T-helper 22 cell (primary cell): ENCODE measurements around the gene CACNA2D3.
"Not testable (repeated sequence)": the region's sequence is repeated elsewhere in the genome, so short reads cannot be mapped to it uniquely, and the experiment has no call there.

Experiments used
- DNase-seq: peaks from one replicate; pipeline ENCODE4 v3.0.0-alpha.2; 2020; ENCODE audit warnings: low read depth

Gene CACNA2D3

DNA sequence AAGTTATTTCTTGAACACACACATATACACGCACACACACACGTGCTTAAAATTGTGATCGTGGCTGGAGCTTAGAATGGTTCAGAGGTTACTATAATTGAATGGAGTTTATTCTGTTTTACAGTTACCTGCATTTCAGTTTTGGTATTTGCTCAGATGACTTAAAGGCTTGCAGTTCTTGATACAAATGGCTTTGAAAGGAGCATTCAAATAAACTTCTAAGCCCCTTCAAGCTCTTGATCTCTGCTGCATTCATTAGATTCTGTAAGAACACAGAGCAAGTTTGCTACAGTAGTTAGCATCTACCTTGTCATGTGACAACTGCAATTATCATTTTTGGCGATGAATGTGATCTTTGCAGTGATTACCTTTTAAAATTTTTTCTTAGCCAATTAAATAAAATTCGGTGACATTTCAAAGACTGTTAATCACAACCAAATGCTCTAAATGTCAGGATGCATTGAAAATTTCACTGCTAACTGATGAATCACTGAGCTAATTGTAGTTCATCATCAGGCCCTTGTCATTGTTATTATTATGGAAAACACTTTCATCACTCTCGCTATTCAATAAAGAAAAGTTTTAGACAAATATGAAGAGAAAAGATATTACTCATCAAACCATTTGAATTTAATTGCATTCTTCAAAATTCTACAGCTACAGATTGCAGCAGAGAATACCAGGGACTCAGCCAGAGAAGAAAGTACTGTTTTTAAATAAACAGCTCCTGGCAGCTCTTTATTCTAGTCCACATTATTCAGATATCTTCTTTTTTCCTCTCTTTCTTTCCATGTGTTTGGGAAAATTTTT, 509.4 kb downstream of the CACNA2D3 start:
- DNase-seq: no peak

DNA sequence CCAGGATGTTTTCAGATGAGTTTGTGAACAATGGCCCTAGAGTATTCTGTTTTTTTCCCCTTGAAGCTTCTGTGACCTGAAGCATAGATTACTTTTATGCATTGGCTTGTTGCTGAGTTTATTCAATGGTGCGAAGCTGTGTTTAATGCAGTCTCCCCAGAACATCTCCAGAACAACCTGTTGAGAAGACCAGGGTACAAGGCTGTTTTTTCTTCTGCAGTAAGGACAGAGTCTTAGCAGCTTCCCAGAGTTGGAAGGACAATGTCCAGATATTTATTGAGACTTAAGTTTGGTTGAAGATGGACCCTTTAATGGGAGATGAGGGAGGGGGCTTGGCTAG, 509.9 kb downstream of the CACNA2D3 start:
- DNase-seq: no peak

DNA sequence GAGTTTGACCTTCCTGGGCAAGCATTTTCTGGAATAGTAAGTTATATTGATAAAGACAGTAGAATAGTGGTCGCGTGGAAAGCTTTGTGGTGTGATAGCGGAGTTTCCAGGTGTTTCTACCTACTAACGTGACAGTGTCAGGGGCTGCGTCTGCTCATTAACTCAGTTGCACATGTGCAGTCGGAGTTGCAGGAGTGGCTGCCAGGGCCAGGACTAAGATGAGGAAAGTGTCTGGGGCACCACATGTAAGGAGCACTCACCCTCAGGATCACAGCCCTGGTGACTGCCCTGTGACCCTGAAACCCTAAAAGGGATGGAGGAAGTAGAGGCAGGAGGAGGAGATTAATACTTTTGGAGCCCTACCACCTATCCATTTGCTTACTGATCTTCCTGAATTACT, 510.5 kb downstream of the CACNA2D3 start:
- DNase-seq: no peak

DNA sequence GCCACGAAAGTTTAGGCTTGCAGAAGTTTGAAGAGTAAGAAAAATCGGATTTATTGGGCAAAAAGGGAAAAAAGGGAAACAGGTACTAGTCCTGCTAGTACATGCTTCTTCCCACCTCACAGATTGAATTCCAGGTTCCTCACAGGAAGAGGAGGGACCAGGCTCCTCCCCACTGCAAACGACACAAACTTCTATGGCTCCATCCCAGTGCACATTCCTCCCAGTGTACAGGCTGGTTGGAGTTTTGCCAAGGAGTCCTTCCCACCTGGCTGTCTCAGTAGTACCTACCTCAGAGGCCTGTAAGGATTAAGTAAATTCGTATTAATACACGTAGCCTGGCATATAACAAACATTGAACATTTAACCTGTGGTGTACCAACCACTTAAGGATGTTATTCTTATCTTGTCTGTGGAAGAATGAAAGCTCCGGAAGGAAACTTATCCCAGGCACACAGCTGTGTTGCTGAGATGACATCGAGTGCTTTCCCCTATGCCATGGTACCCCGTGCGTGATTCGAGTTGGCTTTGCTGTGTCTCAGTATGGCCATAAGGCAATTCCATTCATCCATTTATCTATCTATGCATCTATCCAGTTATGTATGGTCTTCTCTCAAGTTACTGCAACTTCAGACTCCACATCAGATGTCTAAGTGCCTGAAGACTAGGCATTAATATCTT, 511.2 kb downstream of the CACNA2D3 start:
- DNase-seq: no peak

DNA sequence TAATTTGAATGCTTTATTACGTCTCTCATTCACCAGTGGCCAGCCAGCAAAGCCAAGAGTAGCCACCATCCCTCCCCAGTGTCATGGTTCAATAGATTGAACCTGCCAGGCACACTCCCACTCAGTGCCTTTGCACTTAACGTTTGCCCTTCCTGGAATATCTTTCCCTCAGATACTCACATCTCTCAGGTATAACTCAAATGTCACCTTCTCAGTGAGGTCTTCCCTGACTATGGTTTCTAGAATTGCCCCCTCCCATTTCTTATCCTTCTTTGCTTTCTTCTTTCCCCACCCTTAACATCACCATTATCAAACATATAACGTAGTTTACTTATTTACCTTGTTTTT, 511.7 kb downstream of the CACNA2D3 start:
- DNase-seq: no peak

DNA sequence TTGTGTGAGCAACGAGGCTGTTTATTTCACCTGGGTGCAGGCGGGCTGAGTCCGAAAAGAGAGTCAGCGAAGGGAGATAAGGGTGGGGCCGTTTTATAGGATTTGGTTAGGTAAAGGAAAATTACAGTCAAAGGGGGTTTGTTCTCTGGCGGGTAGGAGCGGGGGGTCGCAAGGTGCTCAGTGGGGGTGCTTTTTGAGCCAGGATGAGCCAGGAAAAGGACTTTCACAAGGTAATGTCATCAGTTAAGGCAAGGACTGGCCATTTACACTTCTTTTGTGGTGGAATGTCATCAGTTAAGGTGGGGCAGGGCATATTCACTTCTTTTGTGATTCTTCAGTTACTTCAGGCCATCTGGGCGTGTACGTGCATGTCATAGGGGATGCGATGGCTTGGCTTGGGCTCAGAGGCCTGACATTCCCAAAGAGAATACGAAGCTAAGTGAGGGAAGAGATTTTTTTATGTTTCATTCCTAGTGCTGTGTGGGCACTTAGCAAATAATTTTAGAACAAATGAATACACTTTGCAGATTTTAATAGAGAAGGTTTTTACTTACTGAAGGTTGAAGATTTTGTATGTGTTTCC, 517.5 kb downstream of the CACNA2D3 start:
- DNase-seq: not testable (repeated sequence)

DNA sequence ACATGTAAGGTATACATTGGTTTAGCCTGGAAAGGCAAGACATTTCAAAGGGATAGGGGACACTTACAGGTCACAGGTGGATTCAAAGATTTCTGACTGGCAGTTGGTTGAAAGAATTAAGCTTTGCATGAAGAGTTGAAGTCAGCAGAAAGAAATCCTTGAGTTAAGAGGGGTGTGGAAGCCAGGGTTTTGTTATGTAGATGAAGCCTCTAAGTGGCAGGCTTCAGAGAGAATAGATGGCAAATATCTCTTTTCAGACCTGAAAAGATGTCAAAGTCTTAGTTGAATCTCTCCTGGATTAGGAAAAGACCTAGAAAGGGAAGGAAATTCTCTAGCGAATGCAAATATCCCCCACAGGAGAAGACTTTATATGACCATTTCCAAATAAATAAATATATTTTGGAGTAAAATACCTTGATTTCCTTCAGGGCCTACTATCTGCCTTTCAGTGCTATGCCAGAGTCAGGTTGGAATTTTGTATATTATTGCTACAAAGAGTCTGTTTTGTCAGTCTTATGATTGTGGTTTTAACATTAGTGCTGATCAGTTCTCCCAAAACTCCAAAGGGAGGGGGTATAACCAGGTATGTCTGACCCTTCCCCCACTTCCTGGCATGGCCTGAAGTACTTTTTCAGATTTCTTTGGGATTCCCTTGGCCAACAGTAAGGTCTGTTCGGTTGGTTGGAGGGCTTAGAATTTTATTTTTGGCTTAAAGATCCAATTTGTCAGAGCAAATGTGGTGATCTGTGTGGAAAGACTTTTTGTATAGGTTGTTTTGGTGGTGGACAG, 519.1 kb downstream of the CACNA2D3 start:
- DNase-seq: no peak

DNA sequence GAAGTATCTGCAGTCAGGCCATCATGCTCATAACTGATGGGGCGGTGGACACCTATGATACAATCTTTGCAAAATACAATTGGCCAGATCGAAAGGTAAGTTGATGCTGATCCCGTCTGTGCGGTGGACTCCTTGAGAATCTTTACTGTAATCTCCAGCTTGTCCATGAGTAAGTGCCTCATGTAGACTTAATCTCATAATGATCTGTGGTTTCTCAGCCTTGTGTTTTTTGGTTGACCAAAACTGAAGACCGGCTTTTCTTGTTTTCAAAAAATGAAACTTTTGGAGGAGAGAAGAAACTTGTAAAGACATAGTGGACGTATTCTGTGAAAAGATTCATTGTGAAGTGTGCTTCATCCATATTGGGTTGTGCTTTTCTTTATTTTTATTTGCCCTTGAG, 519.8 kb downstream of the CACNA2D3 start:
- no peak for DNase-seq

DNA sequence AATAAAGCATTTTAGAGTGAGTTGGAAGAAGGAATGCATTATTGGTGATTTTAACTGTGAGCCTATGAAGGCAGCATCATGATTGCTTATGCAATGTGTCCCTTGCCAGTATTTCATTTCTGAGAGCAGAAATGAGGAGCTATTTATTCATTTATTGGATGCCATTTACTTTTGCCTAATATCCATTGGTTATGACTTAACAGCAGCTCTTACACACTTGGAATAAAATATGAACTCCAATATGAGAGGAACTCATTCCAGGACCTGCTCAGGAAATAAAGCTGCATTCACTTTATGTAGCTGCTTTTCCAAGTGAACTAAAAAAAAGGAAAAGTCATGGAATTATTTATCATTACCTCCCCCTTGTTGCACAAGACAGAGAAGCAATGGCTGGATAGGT, 525.4 kb downstream of the CACNA2D3 start:
- no peak for DNase-seq

DNA sequence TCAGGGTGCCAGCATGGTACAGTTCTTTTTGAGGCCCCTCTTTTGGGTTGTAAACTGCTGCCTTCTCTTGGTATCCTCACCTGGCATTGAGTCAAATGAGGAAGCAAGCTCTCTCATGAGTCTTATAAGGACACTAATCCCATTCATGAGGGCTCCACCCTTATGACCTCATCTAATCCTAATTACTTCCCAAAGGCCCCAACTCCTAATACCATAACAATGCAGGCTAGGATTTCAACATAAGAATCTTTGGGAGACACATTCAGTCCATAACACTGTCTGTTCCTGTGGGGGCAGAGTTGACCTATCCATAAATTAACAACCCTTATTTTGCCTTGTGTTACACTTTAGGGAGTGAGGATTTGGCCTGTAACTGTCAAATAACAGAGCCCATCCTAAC, 527.2 kb downstream of the CACNA2D3 start:
- DNase-seq: no peak

DNA sequence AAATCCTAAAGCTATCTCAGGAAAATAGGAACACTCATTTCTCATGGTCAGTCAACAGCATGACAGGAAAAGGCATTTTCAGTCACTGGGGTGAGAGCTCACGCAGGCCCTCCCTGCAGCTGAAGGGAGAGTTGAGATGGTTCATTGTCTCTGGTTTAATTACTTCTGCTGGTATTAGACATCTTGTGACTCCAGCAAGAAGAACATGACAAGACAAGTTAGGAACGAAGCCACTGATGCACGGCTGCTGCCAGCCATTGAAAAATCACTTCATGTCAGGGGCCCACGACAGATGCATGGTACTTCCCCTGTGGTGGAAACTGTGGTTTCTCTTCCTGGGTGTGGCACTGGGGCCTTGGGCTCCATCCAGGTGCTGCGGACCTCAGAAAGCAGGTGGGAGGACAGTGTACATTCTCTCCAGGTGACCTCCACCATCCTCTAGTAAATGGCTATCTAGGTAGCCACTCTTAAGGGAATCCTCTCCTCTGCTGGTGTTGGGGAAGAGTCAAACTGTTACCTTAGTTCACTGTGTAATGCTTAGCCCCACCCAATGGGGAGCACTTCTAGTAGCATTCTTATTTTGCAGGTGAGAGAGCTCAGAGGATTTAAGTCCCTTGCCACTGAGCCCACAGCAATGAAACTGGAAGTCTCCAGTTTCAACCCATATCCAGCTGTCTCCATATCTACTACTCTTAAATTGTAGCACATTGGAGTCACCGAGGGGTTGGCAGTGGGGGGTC, 531.3 kb downstream of the CACNA2D3 start:
- no peak for DNase-seq

DNA sequence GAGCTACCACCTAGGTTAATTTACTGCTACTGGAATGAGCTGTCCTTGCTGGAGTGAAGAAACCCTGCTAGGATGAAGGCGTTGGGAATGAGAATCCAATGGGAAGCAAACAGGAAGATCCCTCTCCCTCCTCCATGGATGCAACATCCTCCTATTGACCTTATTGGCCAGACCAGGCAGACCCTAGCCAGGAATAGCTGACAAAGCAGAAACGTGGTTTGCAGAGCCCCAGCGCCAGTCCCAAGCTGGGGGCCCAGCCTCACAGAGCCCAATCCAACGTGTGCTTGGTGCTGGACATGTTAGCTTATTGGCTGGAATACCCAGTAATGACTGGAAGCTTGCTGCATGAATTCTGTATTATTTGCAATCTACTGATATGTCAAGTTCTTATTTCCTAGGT, 532.4 kb downstream of the CACNA2D3 start:
- DNase-seq: no peak

DNA sequence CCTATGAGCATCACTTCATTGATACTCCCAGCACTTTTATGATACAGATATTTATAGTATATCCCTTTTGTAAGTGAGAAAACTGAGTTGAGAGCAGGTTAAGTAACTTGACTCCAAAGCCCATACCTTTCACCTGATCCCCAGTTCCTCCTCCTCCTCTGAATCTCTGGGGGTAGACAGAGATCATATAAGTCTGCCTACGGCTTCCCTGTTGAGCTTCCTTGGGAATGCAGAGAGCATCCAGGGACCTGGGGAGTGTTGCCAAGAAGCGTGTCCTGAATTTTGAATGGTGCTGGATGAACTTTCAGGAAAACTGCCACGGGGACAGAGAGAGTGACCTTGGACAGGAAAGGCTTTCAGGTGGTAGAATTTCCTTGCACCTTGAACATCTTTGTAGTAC, 537.0 kb downstream of the CACNA2D3 start:
- no peak for DNase-seq

DNA sequence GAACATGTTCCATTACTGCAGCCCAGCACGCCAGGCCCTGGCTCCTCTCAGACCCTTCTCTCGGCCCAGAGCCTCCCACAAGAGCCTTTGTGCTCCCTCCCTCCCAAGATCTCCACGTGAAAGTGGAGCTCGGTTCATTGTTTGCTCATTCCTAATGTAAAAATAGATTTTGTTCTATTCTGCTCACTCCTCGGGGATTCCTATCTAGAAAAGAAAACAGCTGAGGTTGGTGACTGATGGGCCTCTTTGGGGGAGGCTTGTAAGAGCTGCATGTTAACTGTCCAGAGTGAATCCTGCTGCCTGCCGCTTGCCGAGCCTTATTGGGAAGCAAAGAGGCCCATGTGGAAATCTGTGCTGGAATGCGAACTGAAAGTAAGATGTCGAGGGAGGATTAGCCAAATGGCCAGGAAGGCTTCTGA, 538.4 kb downstream of the CACNA2D3 start:
- DNase-seq: no peak

DNA sequence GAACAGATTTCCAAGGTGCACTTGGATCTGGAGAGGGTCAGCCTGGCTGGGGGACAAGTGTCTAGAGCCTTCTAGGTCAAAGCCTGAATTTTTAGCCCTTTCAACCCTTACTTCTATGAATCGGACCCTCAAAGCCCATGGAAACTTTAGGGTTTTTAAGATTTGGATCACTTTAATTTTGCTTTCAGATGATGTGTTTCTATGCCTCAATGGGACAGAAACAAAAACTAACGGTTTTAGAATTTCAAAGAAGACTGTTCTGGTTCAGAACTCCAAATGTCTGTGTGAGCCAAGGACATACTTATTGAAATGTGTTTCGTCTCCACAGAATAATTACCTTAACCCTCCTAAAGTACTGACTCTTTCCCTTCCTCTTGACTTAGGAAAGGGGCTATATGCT, 538.8 kb downstream of the CACNA2D3 start:
- DNase-seq: no peak

DNA sequence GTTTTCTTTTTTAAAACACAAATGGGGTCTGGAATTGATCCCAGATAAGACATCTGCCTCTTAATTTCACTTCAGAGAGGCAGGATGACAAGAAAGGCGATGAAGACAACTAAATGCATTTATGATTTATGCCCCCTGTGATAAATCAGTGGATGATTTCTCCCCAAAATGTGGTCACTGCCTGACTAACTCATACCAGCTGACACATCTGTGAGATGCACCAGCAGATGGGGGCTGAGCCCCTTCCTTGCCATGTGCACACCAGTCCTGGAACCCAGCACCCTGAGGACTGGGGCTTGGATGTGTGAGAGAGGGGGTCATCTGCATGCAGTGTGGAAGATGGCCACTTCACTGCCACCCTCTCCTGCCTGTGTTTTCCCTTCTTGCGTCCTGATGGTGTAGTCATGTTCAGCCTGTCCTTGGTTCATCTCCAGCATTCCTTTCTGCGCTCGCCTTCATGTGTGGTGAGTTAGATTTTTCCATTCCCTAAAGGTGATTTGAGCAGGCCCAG, 541.2 kb downstream of the CACNA2D3 start:
- no peak for DNase-seq

DNA sequence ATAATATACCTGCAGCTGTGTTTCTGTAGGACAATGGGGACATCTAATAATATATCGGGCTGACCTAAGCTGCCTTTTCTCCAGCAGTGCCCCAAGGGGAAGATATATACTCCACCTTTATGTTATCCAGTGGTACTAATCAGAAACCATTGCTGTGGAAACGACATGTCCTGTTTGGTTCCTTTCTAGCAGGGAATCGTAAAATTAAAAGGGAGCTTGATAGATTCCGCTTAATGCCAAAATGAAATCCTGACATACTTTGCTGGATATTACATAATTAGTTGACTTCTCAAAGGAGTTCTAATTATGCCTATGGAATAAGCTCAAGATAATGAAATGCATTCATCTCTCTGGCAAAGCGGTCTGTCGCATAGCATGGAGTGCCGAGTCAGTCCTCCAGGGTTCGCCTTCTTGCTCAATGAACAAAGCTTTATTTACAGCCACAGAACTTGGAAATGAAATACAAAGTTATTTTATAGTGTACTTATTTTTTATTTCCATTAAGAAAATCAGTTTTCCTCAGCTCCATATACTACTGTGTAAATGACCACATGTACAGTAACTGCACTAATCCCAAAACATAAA, 542.8 kb downstream of the CACNA2D3 start:
- no peak for DNase-seq

DNA sequence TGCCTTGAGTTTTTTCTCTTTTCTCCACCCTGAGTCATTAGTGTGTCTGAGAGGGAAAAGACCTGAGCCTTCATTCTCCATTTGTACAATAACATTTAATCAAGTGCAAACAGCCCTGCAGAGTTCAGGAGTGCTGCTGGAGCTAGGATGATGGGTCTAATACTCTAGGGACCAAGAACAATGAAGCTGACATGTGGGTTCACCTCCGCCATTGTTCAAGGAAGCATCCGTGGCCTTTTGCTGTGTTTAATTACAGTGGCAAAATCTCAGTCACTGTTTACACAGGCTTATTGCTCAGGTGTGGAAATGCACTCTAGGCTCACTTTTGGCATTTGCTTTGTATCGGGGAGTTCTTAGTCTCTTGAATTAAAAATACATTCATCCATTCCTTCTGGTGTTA, 545.9 kb downstream of the CACNA2D3 start:
- no peak for DNase-seq

DNA sequence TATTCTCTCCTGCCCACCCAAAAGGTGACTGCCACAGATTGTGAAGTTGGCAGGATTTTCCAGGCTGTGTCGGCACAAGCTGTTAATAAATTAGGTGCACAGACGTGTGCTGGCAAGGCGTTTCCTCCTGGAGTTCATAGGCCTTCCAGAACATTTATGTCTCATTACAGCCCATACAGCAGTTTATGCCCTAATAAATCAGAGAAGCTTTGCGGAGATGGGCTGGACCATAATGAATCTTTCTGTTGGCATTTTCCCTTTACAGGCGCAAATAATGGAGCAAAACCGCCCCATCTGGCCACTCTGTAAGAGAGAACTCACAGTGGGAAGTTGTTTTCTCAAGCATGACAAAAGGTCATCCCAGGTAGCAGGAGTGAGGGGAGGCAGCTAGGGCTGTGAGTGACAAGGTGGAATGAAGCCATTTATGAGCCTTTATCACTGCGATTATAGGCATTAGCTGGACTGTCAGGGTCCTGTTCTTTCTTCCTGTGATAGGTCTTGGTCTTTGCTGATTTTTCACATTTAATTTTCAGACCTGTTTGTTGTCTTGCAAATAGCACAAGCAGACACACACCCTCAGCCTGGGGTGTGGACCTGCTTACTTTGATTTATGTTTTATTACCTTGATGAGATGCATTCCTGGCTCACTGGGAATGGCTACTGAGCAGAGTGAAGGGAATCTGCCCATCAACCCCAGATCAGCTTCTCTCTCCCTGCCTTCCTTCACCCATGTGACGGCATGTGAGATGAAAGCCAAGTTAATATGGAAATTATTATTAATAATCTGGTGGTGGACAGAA, 548.0 kb downstream of the CACNA2D3 start:
- DNase-seq: no peak

DNA sequence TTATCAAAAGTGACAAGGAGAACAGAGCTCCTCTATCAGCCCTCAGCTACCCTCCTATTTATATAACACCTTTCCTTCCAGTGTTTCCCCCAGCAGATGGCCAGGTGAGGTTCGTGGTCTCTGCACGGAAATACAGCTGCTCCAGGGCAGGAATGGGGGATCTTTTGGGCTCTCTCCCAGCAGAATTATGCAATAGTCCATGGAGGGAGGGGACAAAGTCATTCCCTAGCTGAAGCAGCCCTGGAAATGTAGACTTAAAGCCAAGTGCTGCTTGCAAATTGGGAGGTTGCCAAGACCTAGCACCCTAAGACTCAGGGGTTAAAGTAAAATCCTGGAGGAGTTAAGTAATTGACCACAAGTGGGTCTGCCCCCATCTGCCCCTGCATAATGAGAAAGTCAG, 549.2 kb downstream of the CACNA2D3 start:
- no peak for DNase-seq

DNA sequence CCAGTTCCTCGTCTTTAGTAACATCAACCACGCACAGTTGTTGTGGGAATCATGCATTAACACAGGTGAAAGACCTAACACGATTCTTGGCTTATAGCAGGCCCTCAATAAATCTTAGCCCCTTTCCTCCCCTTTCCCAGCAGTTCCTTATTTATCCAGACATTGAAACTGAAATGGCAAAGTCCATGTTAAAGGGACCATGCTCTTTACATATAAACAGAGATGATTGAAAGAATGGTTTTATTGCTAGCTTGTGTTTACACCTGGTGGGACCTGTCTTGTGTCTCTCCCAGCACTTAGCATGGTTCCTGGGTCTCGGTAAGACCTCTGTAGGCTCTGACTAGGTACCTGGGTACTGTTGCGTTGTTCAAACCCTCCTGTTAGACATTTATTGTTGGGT, 553.7 kb downstream of the CACNA2D3 start:
- no peak for DNase-seq
